IMR-90 (cell line): Measurements from ENCODE around the gene SLC25A26. TPM values are rescaled to one million over a fixed set of nuclear protein-coding genes. Genes with fewer than 3 reads are reported as not detected.

ENCODE experiments used
- ATAC-seq: fragments of 200-7000 bp; cut with Tn5 transposase; 2 replicates; pipeline ENCODE4 v1.9.1; 2020; ENCODE audit warnings: low read depth, mild to moderate bottlenecking, moderate library complexity
- BruUV-seq: library from RNA; stranded (reverse); fragments of 400-500 nt; replicated peaks from 2 replicates; lab custom pipeline; 2021; lab: Mats Ljungman, UMichigan
- CTCF ChIA-PET: fragments of 300-600 bp; formaldehyde crosslinking; extraction: SDS; loops from one replicate; lab custom pipeline; 2021; ENCODE audit warnings: antibody characterized with exemption; lab: Yijun Ruan, JAX
- POLR2A ChIA-PET: fragments of 300-600 bp; sonication (Branson Sonifier 250); formaldehyde crosslinking; loops from one replicate; lab custom pipeline; 2022; ENCODE audit warnings: antibody characterized with exemption; ENCODE audit not compliant: unreplicated experiment; lab: Charles Lee
- DNase-seq: peaks from one replicate; pipeline ENCODE4 v3.0.0; 2013
- H2AFZ ChIP-seq: replicated peaks from 2 replicates; pipeline ENCODE3; 2013; ENCODE audit warnings: low read length, mild to moderate bottlenecking; ENCODE audit not compliant: poor library complexity
- H2AK5ac ChIP-seq: 2 replicates; pipeline ENCODE4 v1.6.1; 2013; ENCODE audit warnings: low read depth, low read length, inconsistent platforms
- H2AK9ac ChIP-seq: replicated peaks from 2 replicates; pipeline ENCODE3; 2013; ENCODE audit warnings: mild to moderate bottlenecking, low read depth, low read length, moderate library complexity; ENCODE audit not compliant: poor library complexity
- H2BK120ac ChIP-seq: 2 replicates; pipeline ENCODE4 v1.6.1; 2013; ENCODE audit warnings: low read depth, low read length, inconsistent platforms
- H2BK15ac ChIP-seq: 3 replicates; pipeline ENCODE4 v1.6.1; 2013; ENCODE audit warnings: low read depth, low read length, inconsistent platforms
- H2BK20ac ChIP-seq: 2 replicates; pipeline ENCODE4 v1.6.1; 2013; ENCODE audit warnings: low read depth, mild to moderate bottlenecking, inconsistent platforms, low read length, moderate library complexity
- H2BK5ac ChIP-seq: 2 replicates; pipeline ENCODE4 v1.6.1; 2013; ENCODE audit warnings: mild to moderate bottlenecking, low read depth, low read length, inconsistent platforms; ENCODE audit not compliant: poor library complexity, severe bottlenecking
- H3K14ac ChIP-seq: replicated peaks from 2 replicates; pipeline ENCODE4 v1.6.1; 2013; ENCODE audit warnings: low read depth, low read length, inconsistent platforms
- H3K18ac ChIP-seq: 2 replicates; pipeline ENCODE4 v1.6.1; 2013; ENCODE audit warnings: low read depth, low read length, control low read depth
- H3K23ac ChIP-seq: 2 replicates; pipeline ENCODE4 v1.6.1; 2013; ENCODE audit warnings: low read depth, low read length, inconsistent platforms
- H3K27ac ChIP-seq: 2 replicates; pipeline ENCODE4 v1.5.1; 2013; ENCODE audit warnings: mild to moderate bottlenecking, control low read depth, low read length; ENCODE audit not compliant: insufficient read depth
- H3K27me3 ChIP-seq: 2 replicates; pipeline ENCODE4 v1.6.1; 2013; ENCODE audit warnings: low read length; ENCODE audit not compliant: control insufficient read depth, insufficient read depth
- H3K36me3 ChIP-seq: 2 replicates; pipeline ENCODE4 v1.6.1; 2013; ENCODE audit warnings: low read length, mixed read lengths; ENCODE audit not compliant: control insufficient read depth, insufficient read depth
- H3K4ac ChIP-seq: 2 replicates; pipeline ENCODE4 v1.6.1; 2013; ENCODE audit warnings: low read depth, low read length, inconsistent platforms
- H3K4me1 ChIP-seq: 2 replicates; pipeline ENCODE4 v1.6.1; 2013; ENCODE audit warnings: low read length, mixed read lengths; ENCODE audit not compliant: control insufficient read depth, insufficient read depth
- H3K4me2 ChIP-seq: 2 replicates; pipeline ENCODE4 v1.6.1; 2013; ENCODE audit warnings: low read depth, mild to moderate bottlenecking, control low read depth, low read length, moderate library complexity
- H3K4me3 ChIP-seq: 2 replicates; pipeline ENCODE4 v1.5.1; 2013; ENCODE audit warnings: low read depth, mild to moderate bottlenecking, control low read depth, low read length, moderate library complexity; ENCODE audit not compliant: insufficient read depth
- H3K56ac ChIP-seq: 2 replicates; pipeline ENCODE4 v1.6.1; 2013; ENCODE audit warnings: low read length, inconsistent platforms; ENCODE audit not compliant: insufficient read depth; ENCODE audit errors: extremely low read depth
- H3K79me1 ChIP-seq, 2 experiments: 2 replicates each; pipeline ENCODE4 v1.6.1; 2013; ENCODE audit warnings: low read length in 2 of 2, inconsistent platforms in 1 of 2, low read depth in 1 of 2
- H3K9ac ChIP-seq: 2 replicates; pipeline ENCODE4 v1.6.1; 2013; ENCODE audit warnings: low read depth, low read length, control low read depth
- H3K9me1 ChIP-seq: 2 replicates; pipeline ENCODE4 v1.6.1; 2013; ENCODE audit warnings: low read length, inconsistent platforms; ENCODE audit not compliant: insufficient read depth
- H3K9me3 ChIP-seq: 2 replicates; pipeline ENCODE4 v1.6.1; 2013; ENCODE audit warnings: low read length; ENCODE audit not compliant: control insufficient read depth, insufficient read depth
- H4K20me1 ChIP-seq: 2 replicates; pipeline ENCODE4 v1.6.1; 2013; ENCODE audit warnings: low read length, inconsistent platforms; ENCODE audit not compliant: insufficient read depth
- H4K5ac ChIP-seq: 2 replicates; pipeline ENCODE4 v1.6.1; 2013; ENCODE audit warnings: mild to moderate bottlenecking, low read depth, low read length, control low read depth
- H4K8ac ChIP-seq, 2 experiments: 2 replicates each; pipeline ENCODE4 v1.6.1; 2013; ENCODE audit warnings: low read depth in 2 of 2, low read length in 2 of 2, control low read depth in 1 of 2, inconsistent platforms in 1 of 2
- H4K91ac ChIP-seq: 2 replicates; pipeline ENCODE4 v1.6.1; 2013; ENCODE audit warnings: low read depth, low read length, inconsistent platforms; ENCODE audit not compliant: insufficient read depth
- BHLHE40 ChIP-seq: fragments of 150-350 bp; IDR thresholded peaks from 2 replicates; pipeline ENCODE4 v1.6.1; 2016; ENCODE audit warnings: mild to moderate bottlenecking, low read depth, low read length
- CHD1 ChIP-seq: IDR thresholded peaks from 2 replicates; pipeline ENCODE4 v1.6.1; 2012; ENCODE audit warnings: low read depth, low read length, improper control_type of control experiment
- MAZ ChIP-seq: IDR thresholded peaks from 2 replicates; pipeline ENCODE4 v1.6.1; 2012; ENCODE audit warnings: low read depth, mild to moderate bottlenecking, low read length, improper control_type of control experiment, moderate library complexity, borderline replicate concordance
- MXI1 ChIP-seq: IDR thresholded peaks from 2 replicates; pipeline ENCODE4 v1.6.1; 2012; ENCODE audit warnings: low read depth, mild to moderate bottlenecking, low read length, moderate library complexity, borderline replicate concordance
- NFE2L2 ChIP-seq: fragments of 150-350 bp; IDR thresholded peaks from 2 replicates; pipeline ENCODE4 v1.6.1; 2016; ENCODE audit warnings: low read depth, mild to moderate bottlenecking, low read length
- RAD21 ChIP-seq: IDR thresholded peaks from 2 replicates; pipeline ENCODE4 v1.6.1; 2012; ENCODE audit warnings: low read length, improper control_type of control experiment
- RFX5 ChIP-seq: IDR thresholded peaks from 2 replicates; pipeline ENCODE4 v1.8.0; 2012; ENCODE audit warnings: low read depth, mild to moderate bottlenecking, low read length, moderate library complexity
- SMC3 ChIP-seq: fragments of 150-350 bp; IDR thresholded peaks from 2 replicates; pipeline ENCODE4 v1.6.1; 2016; ENCODE audit warnings: low read depth, mild to moderate bottlenecking, antibody characterized with exemption, low read length, moderate library complexity
- WGBS, 2 experiments: methylation state at CpG; one replicate each; pipeline versions ENCODE4 v1.1.5 to v1.1.7; 2013; ENCODE audit warnings: missing lambda C conversion rate in 2 of 2; ENCODE audit not compliant: insufficient read length in 1 of 2; ENCODE audit errors: extremely low coverage in 2 of 2; 5-methylcytosine and 5-hydroxymethylcytosine counted together
- dilution Hi-C: fragments of 300-500 bp; cut with HindIII; formaldehyde crosslinking; loops from one replicate; pipeline ENCODE4 v1.14.3; 2018; ENCODE audit warnings: low sequenced_read_pairs; ENCODE audit not compliant: unreplicated experiment
- in situ Hi-C: fragments of 300-500 bp; cut with MboI; formaldehyde crosslinking; loops from 3 replicates; pipeline ENCODE4 v1.14.3; 2019; ENCODE audit warnings: low sequenced_read_pairs, inconsistent platforms, mixed read lengths
- intact Hi-C: fragments of 100-400 bp; cut with micrococcal nuclease; formaldehyde crosslinking; loops from 2 replicates; pipeline ENCODE4 v1.10.0; 2022
- polyA plus RNA-seq, 3 experiments: library from polyadenylated mRNA; depleted of rRNA; stranded (reverse); fragments of >200 nt; gene quantifications; 2 replicates each; pipeline ENCODE4 v1.2.3, GENCODE V29; 2012; ENCODE audit warnings: low replicate concordance in 1 of 3
- total RNA-seq: library from RNA; depleted of rRNA; stranded (reverse); fragments of >200 nt; gene quantifications from 2 replicates; pipeline ENCODE4 v1.2.3, GENCODE V29; 2012

Gene SLC25A26
- total and polyA plus RNA-seq, 2 of the 4 experiments (the other 2 are of a cell fraction), result 10.9 to 12.7 TPM

DNA sequence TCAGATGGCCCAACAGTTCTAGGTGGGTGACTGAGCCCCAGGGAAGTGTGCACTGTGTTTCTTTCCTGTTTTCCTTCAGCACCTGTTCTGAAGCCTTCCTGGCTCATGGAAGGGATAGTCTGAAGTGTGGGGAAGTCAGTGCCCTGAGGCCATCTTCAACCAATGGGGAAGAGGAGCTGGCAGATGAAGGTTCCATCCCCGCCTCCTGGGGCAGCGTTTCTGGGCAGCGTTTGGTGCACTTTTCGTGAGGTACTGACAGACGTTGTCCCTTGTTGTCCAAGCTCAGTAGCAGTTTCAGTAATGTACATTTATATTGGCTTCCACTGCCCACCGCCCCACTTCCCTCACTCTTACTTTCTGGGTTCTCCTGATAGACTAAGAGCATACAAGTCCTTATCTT is 42.6 kb upstream of the SLC25A26 start:
- H2AK9ac ChIP-seq, result no peak overlapping the region
- H4K20me1 ChIP-seq, result no peaks in the 10 kb centered on the region
- no peaks in the 10 kb centered on the region for H3K79me1 ChIP-seq
- dilution Hi-C loops (no loop called here), intact Hi-C loops (no loop called here), in situ Hi-C loops (loop anchor here (25.0 kb wide), 2 partner anchors 741 to 1641 kb away; no protein-coding TSS in a partner anchor)
- H3K56ac ChIP-seq, result no peak overlapping the region
- DNase-seq (no peak), ATAC-seq (no peak)
- no peak overlapping the region for H2BK15ac ChIP-seq
- WGBS, 2 experiments, result 87% methylated on average over 5 of the region's 6 CpGs; no CpG with 5 or more reads in 1 of the 2 experiments
- H3K9ac ChIP-seq, result no peak overlapping the region
- peaks cover 2% of the 10 kb centered on the region for H3K9me3 ChIP-seq
- H2AK5ac ChIP-seq, result no peak overlapping the region
- no peak overlapping the region for H3K23ac ChIP-seq
- no peak overlapping the region for H3K4me2 ChIP-seq
- ChIA-PET CTCF (no interaction called here), POLR2A (no interaction called here)
- no peak overlapping the region for H2AFZ ChIP-seq
- no TSS peak for BruUV-seq
- TF ChIP-seq NFE2L2, result no peak
- no peak for TF ChIP-seq MAZ
- no peak for TF ChIP-seq SMC3
- TF ChIP-seq BHLHE40, result no peak
- no peak for TF ChIP-seq RFX5
- TF ChIP-seq MXI1, result no peak
- TF ChIP-seq RAD21, result no peak
- no peak for TF ChIP-seq CHD1
- no peak overlapping the region for H2BK120ac ChIP-seq
- no peak overlapping the region for H3K14ac ChIP-seq
- H3K18ac ChIP-seq, result no peak overlapping the region
- H3K4ac ChIP-seq, result no peak overlapping the region
- no peak overlapping the region for H3K27ac ChIP-seq
- H4K5ac ChIP-seq, result no peak overlapping the region
- no peaks in the 10 kb centered on the region; the same call in 1 of the 2 replicates for H3K9me1 ChIP-seq
- no peak overlapping the region for H2BK5ac ChIP-seq
- no peak overlapping the region for H2BK20ac ChIP-seq
- H3K4me3 ChIP-seq, result no peak overlapping the region
- H3K4me1 ChIP-seq, result no peaks in the 10 kb centered on the region
- H4K91ac ChIP-seq, result no peak overlapping the region
- H3K36me3 ChIP-seq, result no peaks in the 10 kb centered on the region
- no peak overlapping the region for H4K8ac ChIP-seq
- peaks cover 13% of the 10 kb centered on the region for H3K27me3 ChIP-seq
